Adipose tissue (tissue), 3 donors: ENCODE data around the gene SAP25. TPM values are rescaled to one million over a fixed set of nuclear protein-coding genes. Genes with fewer than 3 reads are reported as not detected.

ENCODE experiments used
- polyA plus RNA-seq, 3 donors: library from polyadenylated mRNA; stranded (reverse); fragments of 200-250 nt; gene quantifications; one replicate each; pipeline ENCODE4 v1.2.3, GENCODE V29; 2013
- donor health status: healthy with polysubstance abuse.
- donor health status: Bipolar disorder and iron deficiency.
- donor health status: healthy.

Gene SAP25
- polyA plus RNA-seq, 3 donors = 2.5 to 4.3 (median 2.9) TPM

Other genes with a start within 250 kb of the SAP25 start
- gene PILRB, start 215.8 kb downstream of the SAP25 start, polyA plus RNA-seq = 10 to 100 TPM; 41.1 to 59.0 (median 43.2) TPM
- gene PILRA, start 200.4 kb downstream of the SAP25 start, polyA plus RNA-seq = 10 to 100 TPM in 2 of 3 donors, 1 to 10 TPM in 1; 2.0 to 18.1 (median 12.8) TPM
- gene ZCWPW1, start 145.2 kb downstream of the SAP25 start, polyA plus RNA-seq = 1 to 10 TPM; 3.5 to 9.6 (median 5.5) TPM
- 10 to 100 TPM; 12.9 to 33.4 (median 20.5) TPM for gene MEPCE, start 144.1 kb downstream of the SAP25 start, polyA plus RNA-seq
- gene PPP1R35, start 137.4 kb downstream of the SAP25 start, polyA plus RNA-seq = 10 to 100 TPM; 14.2 to 24.4 (median 21.1) TPM
- under 1 TPM in 2 of 3 donors, not detected in 1; 0.13 to 0.28 TPM for gene SPACDR, start 109.6 kb downstream of the SAP25 start, polyA plus RNA-seq
- gene TSC22D4, start 94.7 kb downstream of the SAP25 start, polyA plus RNA-seq = 10 to 100 TPM; 20.6 to 49.0 (median 27.0) TPM
- gene NYAP1, start 90.0 kb downstream of the SAP25 start, polyA plus RNA-seq = 1 to 10 TPM in 1 of 3 donors, under 1 TPM in 2; 0.68 to 1.8 (median 0.83) TPM
- 10 to 100 TPM; 10.4 to 21.8 (median 16.6) TPM for gene AGFG2, start 34.7 kb downstream of the SAP25 start, polyA plus RNA-seq
- 10 to 100 TPM; 23.5 to 37.1 (median 33.4) TPM for gene LRCH4, start 12.2 kb upstream of the SAP25 start, polyA plus RNA-seq
- gene FBXO24, start 12.4 kb upstream of the SAP25 start, polyA plus RNA-seq = under 1 TPM; 0.16 to 0.52 (median 0.45) TPM
- gene PCOLCE, start 28.5 kb upstream of the SAP25 start, polyA plus RNA-seq = 10 to 100 TPM; 21.8 to 89.5 (median 80.4) TPM
- gene MOSPD3, start 38.6 kb upstream of the SAP25 start, polyA plus RNA-seq = 10 to 100 TPM; 13.1 to 25.6 (median 17.9) TPM
- 1 to 10 TPM in 1 of 3 donors, under 1 TPM in 2; 0.22 to 1.5 (median 0.48) TPM for gene TFR2, start 67.7 kb upstream of the SAP25 start, polyA plus RNA-seq
- gene ACTL6B, start 82.5 kb upstream of the SAP25 start, polyA plus RNA-seq = under 1 TPM in 2 of 3 donors, not detected in 1; 0.09 to 0.53 TPM
- 100 to 1,000 TPM; 156 to 286 (median 227) TPM for gene GNB2, start 99.8 kb upstream of the SAP25 start, polyA plus RNA-seq
- 10 to 100 TPM; 17.3 to 35.3 (median 19.1) TPM for gene GIGYF1, start 120.3 kb upstream of the SAP25 start, polyA plus RNA-seq
- gene POP7, start 132.2 kb upstream of the SAP25 start, polyA plus RNA-seq = 10 to 100 TPM; 25.2 to 31.3 (median 27.4) TPM
- gene EPO, start 146.6 kb upstream of the SAP25 start, polyA plus RNA-seq = 1 to 10 TPM in 1 of 3 donors, under 1 TPM in 1, not detected in 1; 0.06 to 4.4 TPM
- gene ZAN, start 159.7 kb upstream of the SAP25 start, polyA plus RNA-seq = under 1 TPM in 1 of 3 donors, not detected in 2; 0.02 TPM